Frontal cortex (tissue), 4 donors: ENCODE measurements around the gene PITPNB. TPM values are rescaled to one million over a fixed set of nuclear protein-coding genes. Genes with fewer than 3 reads are reported as not detected.

Experiments used
- DNase-seq, 2 donors: peaks; one replicate each; pipeline ENCODE4 v3.0.0; 2012; ENCODE audit warnings: low spot score in 2 of 2
- FAIRE-seq: peaks from 2 replicates; lab custom pipeline; 2012; peaks lifted over from hg19 to GRCh38; lab: Jason Lieb, UNC
- total RNA-seq: library from RNA; depleted of rRNA; stranded (reverse); fragments of >200 nt; gene quantifications from one replicate; pipeline ENCODE4 v1.2.3, GENCODE V29; 2014
- donor health status: control.
- donor health status: control.
- donor health status: control.

PITPNB gene
- total RNA-seq, 1 donor from 2014 or later: 39.1 TPM

DNA sequence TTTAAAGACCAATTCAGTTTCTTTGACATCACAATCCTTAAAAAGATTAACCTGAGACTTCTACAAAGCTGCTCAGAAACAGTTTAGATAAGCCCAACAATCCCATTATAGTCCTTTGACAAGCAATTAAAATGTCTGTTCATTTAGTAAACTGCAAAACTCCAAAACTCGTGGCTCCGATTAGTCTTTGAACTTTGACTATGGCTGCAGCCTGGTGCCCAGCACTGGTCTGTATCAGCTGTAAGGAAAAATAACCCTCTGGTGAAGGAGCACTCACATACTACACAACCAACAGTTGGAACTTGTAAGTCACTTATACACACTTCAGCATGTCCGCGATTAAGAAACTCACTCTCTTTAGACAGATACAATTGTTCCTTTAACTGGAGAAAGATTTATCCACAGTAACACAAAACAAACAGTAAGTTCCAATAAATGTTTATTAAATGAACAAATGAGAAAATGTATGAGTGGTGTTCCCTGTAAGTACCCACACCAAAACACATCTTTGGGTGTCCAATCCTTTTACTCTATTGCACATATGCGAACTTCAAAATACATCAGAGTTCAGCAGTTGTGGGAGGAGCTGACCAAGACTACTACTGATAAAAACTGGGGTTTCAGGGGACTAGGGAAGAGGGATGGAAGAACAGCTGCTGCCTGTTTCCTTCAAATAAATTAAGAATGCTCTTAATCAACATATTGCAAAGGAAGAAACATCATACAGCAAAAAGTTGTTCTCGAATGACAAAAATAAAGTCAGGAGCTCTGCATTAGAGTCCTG is 36.4 kb downstream of the PITPNB start:
- FAIRE-seq: no peak

DNA sequence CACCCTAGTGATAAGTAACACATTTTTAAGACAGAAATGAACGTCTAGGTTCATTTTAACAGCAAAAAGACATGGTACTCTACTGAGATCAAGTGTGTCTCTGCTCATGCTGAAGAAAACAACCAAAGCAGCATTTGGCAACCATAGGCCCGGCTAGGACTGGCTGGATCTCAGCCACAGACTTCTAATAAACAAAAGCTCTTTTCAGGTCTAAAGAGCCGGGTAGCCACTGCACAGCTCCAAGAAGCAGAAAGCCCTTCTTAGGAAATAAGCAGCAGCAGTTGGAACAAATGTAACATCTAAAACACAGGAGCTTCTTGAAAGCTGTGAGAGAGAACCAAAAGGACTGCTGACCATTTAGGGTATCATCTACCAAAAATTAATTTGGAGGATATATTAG is 37.6 kb downstream of the PITPNB start:
- FAIRE-seq (peak; percentile 37), DNase-seq (peak in 1 of 2 donors; percentile 17)

More for the DNA sequence above, 36.4 kb downstream of the PITPNB start:
- DNase-seq: no peak

DNA sequence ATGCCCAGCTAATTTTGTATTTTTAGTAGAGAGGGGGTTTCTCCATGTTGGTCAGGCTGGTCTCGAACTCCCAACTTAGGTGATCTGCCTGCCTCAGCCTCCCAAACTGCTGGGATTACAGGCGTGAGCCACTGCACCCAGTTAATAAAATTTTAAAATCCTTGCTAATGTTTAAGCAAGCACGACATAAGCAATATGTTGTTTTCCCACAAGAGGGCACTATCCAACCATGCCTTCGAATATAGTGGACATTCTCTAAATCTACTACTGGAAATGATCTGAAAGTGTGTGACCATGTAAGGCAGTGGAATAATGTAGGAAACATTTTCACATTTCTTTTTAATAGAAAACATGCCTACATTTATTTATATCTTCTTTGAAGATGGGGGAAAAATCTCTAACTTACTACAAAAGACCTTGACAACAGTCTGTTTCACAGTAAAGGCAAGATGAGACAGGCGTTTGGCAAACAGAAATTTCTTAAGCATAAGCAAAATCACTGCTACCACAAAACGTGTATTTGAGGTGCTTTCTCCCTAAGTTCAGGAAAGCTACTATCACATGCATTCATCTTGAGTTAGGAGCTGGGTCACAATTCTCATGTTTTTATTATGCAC is 38.2 kb downstream of the PITPNB start:
- DNase-seq (peak in 1 of 2 donors; percentile 13), FAIRE-seq (peak; percentile 58)

DNA sequence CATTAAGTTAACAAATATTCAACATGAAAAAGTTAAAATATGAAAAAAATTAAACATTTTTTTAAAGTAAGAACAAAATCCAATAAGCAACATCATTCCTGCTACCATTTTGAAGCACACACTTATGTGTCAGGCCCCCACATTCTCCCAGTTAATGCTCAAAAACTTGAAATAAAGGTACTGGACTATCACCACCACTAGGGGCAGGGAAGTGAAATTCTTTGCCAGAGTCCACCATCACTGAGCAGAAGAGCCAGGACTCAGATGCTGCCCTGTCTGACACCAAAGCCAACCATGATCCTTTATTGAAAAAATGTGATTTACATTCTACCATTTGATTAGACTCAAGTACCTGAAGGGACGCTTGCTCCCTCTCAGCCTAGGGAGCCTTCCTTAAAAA is 39.1 kb downstream of the PITPNB start:
- DNase-seq: no peak
- no peak for FAIRE-seq

DNA sequence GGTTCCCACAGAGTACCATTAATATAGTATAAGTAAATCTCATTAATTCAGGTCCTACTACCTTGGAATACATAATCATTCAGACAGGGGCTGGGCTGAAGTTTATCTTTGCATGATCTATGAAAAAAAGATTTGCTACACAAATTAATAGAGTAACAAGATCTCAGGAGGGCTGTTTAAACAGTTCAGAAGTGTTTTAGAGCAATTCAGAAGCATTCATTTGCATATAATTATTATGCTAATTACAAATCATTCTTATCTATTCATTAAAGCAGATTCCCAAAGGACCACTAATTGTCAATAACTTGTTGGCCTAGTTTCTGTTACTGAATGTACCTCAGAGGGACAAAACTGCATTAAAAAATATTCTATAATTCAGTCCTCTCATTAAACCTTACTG is 40.5 kb downstream of the PITPNB start:
- DNase-seq: no peak
- FAIRE-seq: no peak

DNA sequence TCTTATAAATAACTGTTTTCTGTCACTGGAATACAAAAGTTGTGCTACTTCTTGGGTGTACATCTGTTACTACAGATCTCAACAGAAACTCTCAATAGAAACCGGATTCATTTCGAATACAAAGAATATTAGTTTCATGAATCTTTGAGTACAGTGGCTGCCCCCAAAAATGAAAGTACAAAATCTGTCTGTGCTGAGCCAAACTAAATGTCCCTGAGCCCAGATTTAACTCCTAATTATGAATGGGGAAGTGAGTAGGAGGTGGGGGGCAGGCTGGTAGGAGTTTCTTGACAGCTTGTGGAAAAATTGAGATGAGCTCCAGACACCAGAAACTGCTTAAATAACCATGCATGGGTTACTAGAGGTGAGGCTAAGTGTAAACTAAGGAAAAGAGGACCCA is 41.6 kb downstream of the PITPNB start:
- FAIRE-seq (no peak), DNase-seq (no peak)

DNA sequence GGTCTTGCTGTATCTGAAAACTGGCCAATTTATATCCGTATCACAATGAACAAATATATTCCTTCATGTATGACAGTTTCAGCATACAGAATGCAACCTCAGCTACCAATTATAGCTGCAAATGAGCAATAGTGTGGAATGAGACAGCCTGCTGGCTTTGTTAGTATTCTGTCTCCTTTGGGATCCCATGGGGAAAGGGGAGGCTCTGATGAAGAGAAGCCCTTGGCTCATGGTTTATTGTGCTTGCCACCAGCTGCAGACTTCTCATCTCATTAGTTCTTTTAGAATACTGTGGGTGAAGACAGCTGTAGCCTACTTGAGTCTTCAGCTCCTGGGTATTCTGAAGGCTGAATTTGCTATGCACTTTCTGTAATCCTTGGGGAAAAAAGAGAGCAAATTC is 42.4 kb downstream of the PITPNB start:
- DNase-seq (no peak), FAIRE-seq (no peak)

DNA sequence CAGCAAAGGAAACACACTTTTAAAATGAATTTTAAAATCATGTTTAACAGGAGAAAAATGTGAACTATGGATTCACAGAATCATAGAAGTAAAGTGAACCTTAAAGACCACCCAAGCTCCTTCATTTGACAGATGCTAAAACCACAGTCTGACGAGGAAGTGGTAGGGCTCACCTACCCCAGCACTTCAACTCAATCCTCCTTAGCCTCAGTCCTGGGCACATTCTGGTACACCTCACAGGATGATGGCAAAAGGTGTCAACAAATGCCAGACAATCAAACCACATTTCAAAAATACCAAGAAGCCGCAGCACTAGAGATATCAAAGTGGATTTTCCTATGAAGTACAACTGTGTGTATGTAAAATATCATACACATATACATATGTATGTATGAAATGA is 43.1 kb downstream of the PITPNB start:
- no peak for DNase-seq
- no peak for FAIRE-seq

DNA sequence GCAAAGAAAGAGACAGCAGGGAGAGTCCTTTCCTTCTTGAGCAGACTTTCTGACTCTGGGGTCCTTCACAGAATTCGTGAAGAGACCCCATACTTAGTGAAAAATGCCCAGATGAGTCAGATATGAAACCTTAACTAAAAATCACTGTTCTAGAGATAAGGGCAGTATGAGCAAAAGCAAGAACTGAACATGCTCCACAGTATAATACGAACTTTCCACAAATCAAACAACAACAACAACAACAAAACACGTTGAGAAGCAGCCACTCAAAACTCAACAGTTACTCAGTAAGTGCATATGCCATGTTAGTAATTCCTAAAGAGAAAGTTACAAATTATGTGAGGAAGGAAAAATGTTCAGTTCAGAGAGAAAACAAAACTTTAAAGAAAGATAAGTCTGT is 44.3 kb downstream of the PITPNB start:
- FAIRE-seq (no peak), DNase-seq (no peak)

DNA sequence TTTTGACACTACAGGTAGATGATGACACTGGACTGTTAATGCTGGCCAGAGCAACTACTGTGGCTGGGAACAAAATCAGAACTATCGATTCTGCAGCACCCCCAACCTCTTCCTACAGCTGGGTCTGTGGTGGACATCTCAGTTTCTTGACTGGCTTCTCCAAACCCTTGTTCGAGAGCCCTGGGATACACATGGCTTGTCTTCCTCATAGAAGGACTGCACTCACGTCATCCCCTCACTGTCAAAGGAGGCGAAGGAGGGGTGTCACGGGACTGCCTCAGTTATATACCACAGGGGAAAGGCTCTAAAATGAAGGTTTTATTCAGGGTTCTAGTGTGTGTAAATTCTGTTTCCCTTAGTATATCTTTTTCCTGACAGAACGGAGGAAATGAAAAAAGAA is 44.9 kb downstream of the PITPNB start:
- FAIRE-seq: no peak
- no peak for DNase-seq

DNA sequence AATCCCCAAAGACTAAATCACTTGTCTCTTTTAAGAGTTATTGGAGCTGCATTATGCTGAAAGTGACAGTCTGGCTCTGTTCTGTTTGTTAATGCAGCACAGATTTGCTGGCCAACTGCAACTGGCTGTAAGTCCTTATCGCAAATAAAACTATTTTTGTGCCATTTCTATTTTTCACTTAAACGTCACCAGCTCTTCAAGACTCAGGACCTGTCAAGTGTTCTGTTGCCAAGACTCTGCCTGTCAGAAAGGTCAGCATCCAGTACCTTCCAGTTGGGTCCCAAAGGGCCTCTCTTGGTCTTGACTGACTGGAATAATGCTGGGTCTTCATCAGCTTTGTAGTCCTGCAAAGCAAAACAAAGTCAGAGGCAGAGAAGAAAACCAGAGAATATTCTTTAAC is 45.6 kb downstream of the PITPNB start:
- no peak for FAIRE-seq
- DNase-seq: no peak

DNA sequence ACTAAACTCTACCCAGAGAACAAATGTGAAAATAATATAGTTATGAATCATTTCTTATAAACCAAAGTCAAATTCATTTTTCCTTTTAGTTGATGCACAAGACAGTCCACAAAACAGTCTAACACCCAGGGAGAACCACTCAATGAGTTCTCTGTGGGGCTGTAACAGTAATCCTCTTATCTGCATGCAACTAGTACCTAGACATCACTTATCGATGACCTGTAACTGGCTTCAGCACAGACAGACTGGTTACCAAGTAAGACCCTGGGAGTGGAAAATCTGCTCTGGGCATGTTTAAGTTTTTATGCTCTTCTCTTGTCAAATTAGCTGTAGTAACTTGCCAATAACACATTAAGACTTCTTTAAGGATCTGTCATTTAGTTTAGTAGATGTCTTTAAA is 46.6 kb downstream of the PITPNB start:
- DNase-seq: no peak
- FAIRE-seq: no peak

DNA sequence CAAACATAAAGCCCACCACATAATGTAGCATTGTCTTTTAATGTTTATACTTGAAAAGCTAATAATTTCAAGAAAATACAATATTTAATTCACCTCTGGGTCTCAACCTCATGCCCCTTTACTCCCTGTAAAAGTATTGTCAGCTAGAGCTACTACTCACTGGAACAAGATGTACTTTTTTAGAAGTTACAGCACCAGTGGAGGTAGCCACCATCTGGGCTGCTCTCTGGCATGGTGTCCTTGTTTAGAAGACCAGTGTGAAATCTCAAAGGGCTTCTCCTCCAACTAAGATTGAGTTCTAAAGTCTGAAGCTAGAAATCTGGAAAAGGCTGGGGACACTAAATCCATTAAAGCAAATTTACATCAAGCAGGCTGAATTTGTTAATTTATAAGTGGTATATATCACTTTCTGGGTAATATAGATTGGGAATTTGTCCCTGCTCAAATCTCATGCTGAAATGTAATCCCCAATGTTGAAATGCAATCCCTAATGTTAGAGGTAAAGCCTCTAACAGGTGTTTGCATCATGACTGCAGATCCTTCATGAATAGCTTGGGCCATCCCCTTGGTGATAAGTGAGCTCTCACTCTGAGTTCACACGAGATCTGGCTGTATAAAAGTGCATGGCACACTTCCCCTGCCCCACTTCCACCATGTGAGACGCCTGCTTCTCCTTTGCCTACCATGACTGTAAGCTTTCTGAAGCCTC is 47.6 kb downstream of the PITPNB start:
- DNase-seq (no peak), FAIRE-seq (no peak)

DNA sequence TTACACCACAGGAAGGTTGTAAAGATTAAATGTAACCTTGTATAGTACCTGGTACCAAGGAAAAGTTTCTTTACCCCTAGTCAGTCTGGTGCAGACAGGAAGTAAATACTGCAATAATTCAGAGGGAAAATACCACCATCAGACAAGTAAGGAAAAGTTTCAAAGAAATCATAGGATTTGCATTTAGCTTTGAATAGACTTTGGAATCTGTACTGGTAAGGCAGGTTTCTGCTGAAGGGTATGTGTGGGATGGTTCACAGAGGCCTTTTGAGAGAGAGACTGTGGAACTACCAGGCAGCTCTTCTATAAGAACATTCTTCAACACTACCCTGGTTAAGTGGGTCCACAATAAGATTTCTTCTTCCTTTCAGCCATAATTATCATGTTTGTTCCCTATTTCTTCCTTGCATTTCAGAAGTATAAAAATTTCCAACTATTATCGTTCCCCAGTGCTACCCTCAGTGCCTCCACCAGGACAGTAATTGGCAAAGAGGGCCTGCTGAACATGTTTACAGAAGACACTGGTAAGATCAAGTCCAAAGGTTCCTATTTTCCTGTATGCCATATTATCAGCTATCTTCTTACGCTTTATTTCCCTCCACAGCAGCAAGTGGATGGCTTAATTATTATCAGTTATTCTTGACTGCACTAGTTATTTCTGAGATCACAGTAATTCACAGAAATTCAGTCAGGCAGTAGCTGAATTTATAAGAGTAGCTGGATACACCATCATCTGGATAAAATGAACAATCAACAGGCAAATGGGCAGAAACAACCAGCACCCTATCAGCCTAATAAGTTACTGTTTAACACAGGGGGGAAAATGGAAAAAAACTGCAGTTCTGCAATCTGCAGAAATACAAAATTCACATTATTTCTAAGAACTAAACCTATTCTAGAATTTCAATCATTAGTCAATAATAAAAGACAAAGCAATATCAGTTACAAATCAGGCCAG is 48.5 kb downstream of the PITPNB start:
- FAIRE-seq (no peak), DNase-seq (no peak)

DNA sequence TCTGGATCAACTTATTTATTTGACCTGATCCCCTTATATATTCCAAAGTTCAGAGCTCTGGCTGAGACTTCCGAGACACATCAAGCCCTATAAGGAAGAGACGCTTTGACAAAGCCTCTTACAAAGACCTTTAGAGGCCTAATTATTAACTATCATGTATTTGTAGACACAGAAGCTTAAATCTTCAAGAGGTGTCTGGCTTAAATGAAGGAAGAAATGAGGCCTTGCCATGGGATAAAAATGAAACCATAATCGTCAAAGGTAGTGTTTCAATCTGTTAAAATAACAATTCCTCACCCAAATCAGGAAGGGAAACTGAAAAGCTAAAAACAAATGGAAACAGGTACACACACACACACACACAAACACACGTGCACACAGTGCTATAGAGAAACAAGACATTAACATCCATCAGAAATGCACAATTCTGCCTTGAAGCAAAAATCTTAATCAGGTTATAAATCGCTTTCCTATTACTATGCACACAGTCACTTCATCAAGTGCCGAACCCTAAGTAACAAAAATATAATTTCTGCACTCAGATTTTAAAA is 50.2 kb downstream of the PITPNB start:
- DNase-seq (no peak), FAIRE-seq (no peak)

DNA sequence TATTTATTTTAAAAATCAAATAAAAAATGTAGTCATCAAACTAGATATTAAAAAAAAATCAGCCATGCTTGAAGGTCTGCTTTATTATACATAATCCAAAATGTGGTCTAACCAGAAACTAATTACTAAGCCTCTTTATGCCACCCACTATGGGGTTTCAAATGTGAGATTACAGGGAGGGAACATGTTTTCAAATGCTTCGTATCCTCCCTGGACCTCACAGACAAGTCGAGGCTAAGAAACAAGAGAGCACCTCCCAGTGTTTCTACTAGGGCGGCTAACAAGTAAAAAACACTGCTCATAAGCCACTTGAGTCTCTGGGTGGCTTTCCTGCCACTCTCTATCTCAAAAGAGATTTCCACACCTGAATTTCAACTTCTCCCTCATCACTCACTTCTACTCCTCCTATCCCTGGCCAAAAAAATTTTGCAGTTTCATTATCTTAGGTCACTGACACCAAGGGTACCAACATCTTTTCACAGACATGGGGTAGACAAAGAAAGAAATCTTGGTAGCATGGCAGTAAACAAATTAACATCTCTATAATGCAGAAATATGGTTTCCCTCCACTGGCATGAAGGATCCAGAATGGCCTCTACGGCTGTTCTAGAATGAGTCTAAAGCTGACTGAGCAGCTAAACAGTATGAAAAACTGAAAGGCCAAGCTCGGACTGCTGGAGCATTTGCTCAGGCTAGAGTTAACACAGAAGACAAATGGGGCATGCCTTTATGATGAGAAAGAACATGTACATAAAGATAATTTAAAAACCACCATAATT is 50.9 kb downstream of the PITPNB start:
- no peak for FAIRE-seq
- no peak for DNase-seq

DNA sequence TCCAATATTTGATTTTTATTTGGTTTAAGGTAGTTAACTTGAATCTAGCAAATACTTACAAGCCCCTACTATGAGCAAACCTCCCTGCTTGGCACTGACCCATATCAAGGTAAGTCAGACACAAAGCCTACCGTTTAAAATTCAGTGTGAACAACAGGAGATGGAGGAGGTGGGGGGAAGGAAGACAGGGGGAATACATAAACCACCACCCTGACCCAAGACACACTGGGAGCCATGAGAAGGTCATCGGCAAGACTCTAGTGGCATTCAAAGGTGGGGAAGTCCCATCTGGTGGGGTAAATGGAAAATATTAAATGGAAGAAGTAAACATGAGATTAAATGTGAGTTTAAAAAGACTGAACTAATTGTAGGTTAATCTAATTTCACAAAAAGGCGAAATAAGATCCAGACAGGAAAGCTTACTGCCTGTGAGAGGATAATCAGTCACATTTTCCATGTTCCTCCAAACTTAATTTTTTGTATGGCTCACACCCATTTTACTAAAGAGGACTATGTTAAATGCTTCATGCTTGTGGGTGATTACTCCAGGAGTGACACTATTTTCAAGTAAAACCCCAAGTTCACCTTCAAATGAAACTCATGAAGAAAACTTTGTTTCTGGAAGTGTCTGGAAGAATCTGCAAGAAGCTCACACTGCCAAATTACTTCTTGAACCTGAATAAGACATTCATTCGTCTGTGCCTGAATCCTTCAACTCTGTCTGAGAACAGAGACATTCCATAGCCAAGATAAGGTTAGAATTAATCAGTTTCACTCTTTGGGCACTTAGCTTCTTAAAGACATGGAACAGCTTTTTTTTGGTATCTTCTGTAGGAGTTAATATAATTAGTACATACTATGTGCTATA is 51.7 kb downstream of the PITPNB start:
- FAIRE-seq: no peak

More for the DNA sequence above, 51.7 kb downstream of the PITPNB start:
- no peak for DNase-seq
